ENCODE data around the gene GOT1.

The GOT1 gene

GRCh38 chr10:99406149-99406548, 24.3 kb downstream of the GOT1 start:
- no peak overlapping the region for H3K27ac ChIP-seq
- H3K4me3 ChIP-seq = no peak overlapping the region
- no peaks in the 10 kb centered on the region for H3K9me3 ChIP-seq
- no peaks in the 10 kb centered on the region for H3K27me3 ChIP-seq
- peaks cover 61% of the 10 kb centered on the region for H3K36me3 ChIP-seq
- peaks cover 5% of the 10 kb centered on the region; the same call in 1 of the 2 replicates for H4K20me1 ChIP-seq
- TF ChIP-seq Cebpa-rat (IDR thresholded peaks at IDR 0.05) = no peak
- H3K9ac ChIP-seq = no peak overlapping the region
- H3K4me1 ChIP-seq = peaks cover 26% of the 10 kb centered on the region
- H3K4me2 ChIP-seq = no peak overlapping the region

DNA sequence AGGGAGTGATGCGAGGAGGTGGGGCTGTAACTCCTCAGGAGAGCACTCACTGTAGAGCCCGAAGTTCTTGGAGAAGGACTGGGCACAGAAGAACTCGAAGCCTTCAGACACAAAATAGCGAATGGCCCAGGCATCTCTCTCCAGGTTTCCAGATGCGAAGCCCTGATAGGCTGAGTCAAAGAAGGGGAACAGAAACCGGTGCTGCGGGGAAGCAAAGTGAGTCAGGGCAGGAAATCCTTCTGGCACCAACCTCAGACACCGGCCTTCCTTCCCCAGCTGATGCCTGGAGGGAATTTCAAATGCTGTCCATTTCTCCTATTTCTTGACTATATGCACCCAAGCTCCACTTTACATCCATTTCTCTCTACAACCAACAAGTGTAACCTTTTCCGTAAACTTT, 26.8 kb downstream of the GOT1 start:
- H3K4me3 ChIP-seq = no peak overlapping the region
- H4K20me1 ChIP-seq = 0 out of 2 replicates have a peak, but pooled peaks cover 5% of the 10 kb centered on the region
- H3K9me3 ChIP-seq = no peaks in the 10 kb centered on the region
- no peak for TF ChIP-seq Cebpa-rat (IDR thresholded peaks at IDR 0.05)
- H3K4me1 ChIP-seq = peaks cover 26% of the 10 kb centered on the region
- H3K4me2 ChIP-seq = peak overlapping the region; percentile 30
- H3K27ac ChIP-seq = no peak overlapping the region
- no peaks in the 10 kb centered on the region for H3K27me3 ChIP-seq
- H3K36me3 ChIP-seq = peaks cover 80% of the 10 kb centered on the region
- H3K9ac ChIP-seq = no peak overlapping the region

DNA sequence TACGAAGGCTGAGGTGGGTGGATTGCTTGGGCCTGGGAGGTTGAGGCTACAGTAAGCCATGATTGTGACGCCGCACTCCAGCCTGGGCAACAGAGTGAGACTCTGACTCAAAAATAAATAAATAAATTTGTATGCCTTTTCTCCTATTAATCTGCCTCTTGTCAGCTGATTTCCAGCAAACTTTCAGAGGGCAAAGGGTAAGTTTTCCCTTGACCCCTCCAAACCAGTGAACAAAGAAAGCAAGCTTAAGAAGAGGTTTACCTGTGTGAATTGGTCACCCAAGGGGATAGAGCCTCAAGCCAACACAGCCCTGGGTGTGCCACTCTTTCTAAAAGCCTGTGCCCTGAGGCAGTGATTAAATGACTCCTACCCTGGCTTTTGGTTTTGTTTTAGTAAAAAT, 30.8 kb downstream of the GOT1 start:
- H3K4me2 ChIP-seq = no peak overlapping the region
- peaks cover 36% of the 10 kb centered on the region for H3K4me1 ChIP-seq
- H3K36me3 ChIP-seq = peaks cover 96% of the 10 kb centered on the region
- no peak overlapping the region for H3K9ac ChIP-seq
- H3K9me3 ChIP-seq = no peaks in the 10 kb centered on the region
- TF ChIP-seq Cebpa-rat (IDR thresholded peaks at IDR 0.05) = no peak
- no peak overlapping the region for H3K27ac ChIP-seq
- no peak overlapping the region for H3K4me3 ChIP-seq
- H3K27me3 ChIP-seq = no peaks in the 10 kb centered on the region
- H4K20me1 ChIP-seq = 0 out of 2 replicates have a peak, but pooled peaks cover 5% of the 10 kb centered on the region

- Histone ChIP-seq H3K4me1 (peaks cover 10% of the 10 kb centered on the region), H3K9ac (no peak overlapping the region), H3K36me3 (peaks cover 68% of the 10 kb centered on the region), H3K9me3 (no peaks in the 10 kb centered on the region), H3K4me2 (no peak overlapping the region), H3K27me3 (no peaks in the 10 kb centered on the region), H4K20me1 (no peaks in the 10 kb centered on the region), H3K4me3 (no peak overlapping the region), H3K27ac (no peak overlapping the region)
- TF ChIP-seq Cebpa-rat (IDR thresholded peaks at IDR 0.05) = no peak
These were observed 34.0 kb downstream of the GOT1 start for GRCh38 chr10:99396471-99396870.

DNA sequence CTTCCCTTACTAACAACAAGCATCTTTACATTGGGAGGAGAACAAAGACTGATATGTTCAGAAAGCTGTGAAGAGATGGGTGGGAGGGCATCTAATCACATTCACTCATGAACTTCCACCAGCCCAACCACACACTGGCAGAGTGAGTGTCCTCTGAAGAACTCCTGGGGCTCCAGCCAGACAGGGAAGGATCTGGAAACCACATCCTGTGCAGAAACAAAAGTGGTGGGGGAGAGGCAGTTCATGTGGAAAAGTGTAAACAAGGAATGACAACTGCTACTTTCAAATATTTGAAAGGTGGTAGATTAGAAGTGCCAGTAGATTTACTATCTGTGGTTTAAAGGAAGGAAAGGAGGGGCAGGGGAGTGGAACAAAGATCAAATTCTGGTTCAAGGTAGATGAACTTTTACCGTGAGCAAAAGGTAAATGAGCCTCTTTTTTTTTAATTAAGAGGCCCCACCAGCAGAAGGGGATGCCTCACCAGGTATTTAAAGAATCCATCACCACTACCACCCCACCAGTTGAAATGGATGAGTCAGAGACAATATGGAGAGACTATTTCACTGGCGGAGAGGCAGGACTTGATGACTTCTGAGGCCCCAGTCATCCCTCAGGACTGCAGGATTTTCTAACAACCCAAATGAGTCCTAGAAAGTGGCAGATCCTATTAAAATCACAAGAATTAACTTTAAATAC, 34.5 kb downstream of the GOT1 start:
- no peak overlapping the region for H3K4me3 ChIP-seq
- H4K20me1 ChIP-seq = no peaks in the 10 kb centered on the region
- no peak overlapping the region for H3K9ac ChIP-seq
- no peaks in the 10 kb centered on the region for H3K27me3 ChIP-seq
- no peak for TF ChIP-seq Cebpa-rat (IDR thresholded peaks at IDR 0.05)
- H3K27ac ChIP-seq = no peak overlapping the region
- H3K36me3 ChIP-seq = peaks cover 63% of the 10 kb centered on the region
- H3K4me2 ChIP-seq = peak overlapping the region; percentile 23
- H3K9me3 ChIP-seq = no peaks in the 10 kb centered on the region
- peaks cover 10% of the 10 kb centered on the region for H3K4me1 ChIP-seq

- Histone ChIP-seq H3K9me3 (no peaks in the 10 kb centered on the region), H4K20me1 (no peaks in the 10 kb centered on the region), H3K9ac (no peak overlapping the region), H3K4me2 (no peak overlapping the region), H3K27ac (no peak overlapping the region), H3K27me3 (no peaks in the 10 kb centered on the region), H3K4me1 (peaks cover 10% of the 10 kb centered on the region), H3K4me3 (no peak overlapping the region), H3K36me3 (peaks cover 52% of the 10 kb centered on the region)
- no peak for TF ChIP-seq Cebpa-rat (IDR thresholded peaks at IDR 0.05)
These were observed 35.5 kb downstream of the GOT1 start for GRCh38 chr10:99394761-99395386.

DNA sequence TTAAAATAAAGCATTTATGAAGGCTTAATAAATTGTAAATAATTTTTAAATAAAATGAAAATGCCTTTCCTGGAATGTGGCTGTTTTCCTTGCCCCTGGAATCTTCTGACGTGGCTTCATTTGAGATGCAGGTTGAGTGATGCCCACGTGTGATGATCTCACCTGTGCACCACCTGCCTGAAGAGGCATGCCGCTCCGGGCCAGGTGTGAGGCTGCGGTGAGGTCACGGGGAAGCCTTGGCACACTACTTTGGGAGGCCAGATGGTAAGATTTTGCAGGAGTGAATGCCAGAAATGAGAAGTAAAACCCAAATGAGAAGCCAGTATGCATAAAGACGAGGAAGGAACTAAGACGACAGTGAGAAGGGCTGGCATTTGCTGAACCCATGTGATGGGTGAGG, 36.2 kb downstream of the GOT1 start:
- H3K4me3 ChIP-seq = no peak overlapping the region
- H3K4me1 ChIP-seq = peaks cover 10% of the 10 kb centered on the region
- H3K27me3 ChIP-seq = no peaks in the 10 kb centered on the region
- no peak overlapping the region for H3K27ac ChIP-seq
- no peak overlapping the region for H3K4me2 ChIP-seq
- H3K9ac ChIP-seq = no peak overlapping the region
- H4K20me1 ChIP-seq = no peaks in the 10 kb centered on the region
- no peak for TF ChIP-seq Cebpa-rat (IDR thresholded peaks at IDR 0.05)
- peaks cover 46% of the 10 kb centered on the region for H3K36me3 ChIP-seq
- H3K9me3 ChIP-seq = no peaks in the 10 kb centered on the region

GRCh38 chr10:99393683-99394082, 36.7 kb downstream of the GOT1 start:
- Histone ChIP-seq H3K27me3 (no peaks in the 10 kb centered on the region), H3K9me3 (no peaks in the 10 kb centered on the region), H3K9ac (no peak overlapping the region), H3K4me2 (no peak overlapping the region), H3K4me1 (peaks cover 10% of the 10 kb centered on the region), H3K4me3 (no peak overlapping the region), H3K27ac (no peak overlapping the region), H4K20me1 (no peaks in the 10 kb centered on the region), H3K36me3 (peaks cover 41% of the 10 kb centered on the region)
- TF ChIP-seq Cebpa-rat (IDR thresholded peaks at IDR 0.05) = no peak

DNA sequence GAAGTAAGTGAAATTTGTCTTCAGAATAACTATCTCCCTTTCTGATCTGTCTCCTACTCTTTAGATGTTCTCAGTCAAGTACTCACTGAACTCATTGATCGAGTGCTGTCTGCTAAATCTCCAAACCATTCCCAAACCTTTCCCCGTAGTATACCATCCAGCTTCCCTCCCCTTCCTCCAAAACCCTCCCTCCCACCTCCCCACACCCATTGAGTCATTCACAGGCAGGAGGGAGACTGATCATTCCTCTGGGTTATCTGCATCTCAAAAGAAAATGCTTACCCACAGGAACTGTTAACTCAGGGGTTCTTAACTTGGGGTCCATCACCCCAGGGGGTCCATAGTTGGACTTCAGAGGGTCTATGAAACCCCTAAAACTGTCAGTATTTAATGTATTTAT, 37.4 kb downstream of the GOT1 start:
- no peak overlapping the region for H3K4me3 ChIP-seq
- no peak for TF ChIP-seq Cebpa-rat (IDR thresholded peaks at IDR 0.05)
- H3K27me3 ChIP-seq = no peaks in the 10 kb centered on the region
- no peak overlapping the region for H3K27ac ChIP-seq
- H3K9me3 ChIP-seq = no peaks in the 10 kb centered on the region
- H3K4me1 ChIP-seq = peaks cover 10% of the 10 kb centered on the region
- H3K36me3 ChIP-seq = peaks cover 34% of the 10 kb centered on the region
- H3K4me2 ChIP-seq = no peak overlapping the region
- no peaks in the 10 kb centered on the region for H4K20me1 ChIP-seq
- no peak overlapping the region for H3K9ac ChIP-seq

- Histone ChIP-seq H3K4me3 (no peak overlapping the region), H3K9me3 (no peaks in the 10 kb centered on the region), H3K27me3 (no peaks in the 10 kb centered on the region), H3K9ac (no peak overlapping the region), H4K20me1 (no peaks in the 10 kb centered on the region), H3K4me1 (peaks cover 10% of the 10 kb centered on the region), H3K27ac (no peak overlapping the region), H3K4me2 (no peak overlapping the region), H3K36me3 (peaks cover 17% of the 10 kb centered on the region; the same call in 1 of the 2 replicates)
- no peak for TF ChIP-seq Cebpa-rat (IDR thresholded peaks at IDR 0.05)
These were observed 39.1 kb downstream of the GOT1 start for GRCh38 chr10:99391346-99391745.

Data from BLaER1 (cell line).